ENCODE data around the gene MSH6.
"Not testable (repeated sequence)": the region's sequence is repeated elsewhere in the genome, so short reads cannot be mapped to it uniquely, and the experiment has no call there.

Gene MSH6

DNA sequence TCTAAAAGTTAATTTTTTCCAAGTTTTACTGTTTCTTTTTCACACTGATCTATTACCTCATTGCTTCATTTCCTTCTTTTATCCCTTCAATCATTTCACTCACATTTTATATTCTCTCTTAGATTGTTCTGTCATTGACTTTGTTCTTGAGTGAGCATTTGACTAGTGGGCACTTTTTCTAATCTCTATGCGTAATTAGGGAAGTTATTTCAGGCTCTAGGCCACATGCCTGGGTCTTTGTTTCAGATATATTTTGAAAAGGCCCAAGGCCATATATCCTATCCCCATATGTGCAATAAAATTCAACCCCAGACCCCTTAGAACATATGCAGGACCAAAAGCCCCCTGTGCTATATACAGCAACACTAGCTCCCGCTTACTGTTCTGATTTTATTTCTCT, 61.2 kb downstream of the MSH6 start:
- no peak for DNase-seq

DNA sequence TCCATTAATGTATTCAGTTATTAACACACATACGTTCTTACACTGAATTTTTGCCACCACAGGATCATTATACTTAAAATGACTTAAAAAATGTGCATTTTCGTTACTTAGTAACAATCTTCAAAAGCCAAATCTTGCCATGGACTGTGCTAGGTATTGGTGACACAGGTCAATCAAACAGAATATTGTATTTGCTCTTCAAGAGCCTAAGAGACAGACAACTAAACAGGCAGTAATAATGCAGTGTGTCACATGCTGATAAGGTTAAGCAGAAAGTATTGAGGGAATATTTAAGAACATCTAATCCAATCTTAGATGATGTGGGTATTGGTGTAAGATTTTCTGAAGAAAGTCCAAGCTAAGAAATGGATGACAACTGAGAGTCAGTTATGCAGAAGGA, 66.4 kb downstream of the MSH6 start:
- no peak for DNase-seq

DNA sequence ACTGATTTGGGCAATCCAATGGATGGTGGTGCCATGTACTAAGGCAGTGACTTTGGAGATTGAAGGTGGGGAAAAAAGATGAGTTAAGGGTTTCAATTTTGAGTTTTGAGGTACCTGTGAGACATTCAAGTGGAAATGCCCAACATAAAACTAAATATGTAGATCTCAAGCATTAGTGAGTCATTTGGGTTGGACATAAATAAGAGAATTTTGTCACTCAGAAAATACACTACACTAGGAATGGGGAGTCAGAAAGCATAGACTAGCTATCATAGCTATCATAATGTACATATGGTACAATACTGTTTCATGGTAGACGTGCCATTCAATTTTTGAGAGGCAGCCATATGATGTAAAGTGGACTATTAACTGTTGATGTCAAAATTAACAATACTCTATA, 67.3 kb downstream of the MSH6 start:
- DNase-seq = no peak

DNA sequence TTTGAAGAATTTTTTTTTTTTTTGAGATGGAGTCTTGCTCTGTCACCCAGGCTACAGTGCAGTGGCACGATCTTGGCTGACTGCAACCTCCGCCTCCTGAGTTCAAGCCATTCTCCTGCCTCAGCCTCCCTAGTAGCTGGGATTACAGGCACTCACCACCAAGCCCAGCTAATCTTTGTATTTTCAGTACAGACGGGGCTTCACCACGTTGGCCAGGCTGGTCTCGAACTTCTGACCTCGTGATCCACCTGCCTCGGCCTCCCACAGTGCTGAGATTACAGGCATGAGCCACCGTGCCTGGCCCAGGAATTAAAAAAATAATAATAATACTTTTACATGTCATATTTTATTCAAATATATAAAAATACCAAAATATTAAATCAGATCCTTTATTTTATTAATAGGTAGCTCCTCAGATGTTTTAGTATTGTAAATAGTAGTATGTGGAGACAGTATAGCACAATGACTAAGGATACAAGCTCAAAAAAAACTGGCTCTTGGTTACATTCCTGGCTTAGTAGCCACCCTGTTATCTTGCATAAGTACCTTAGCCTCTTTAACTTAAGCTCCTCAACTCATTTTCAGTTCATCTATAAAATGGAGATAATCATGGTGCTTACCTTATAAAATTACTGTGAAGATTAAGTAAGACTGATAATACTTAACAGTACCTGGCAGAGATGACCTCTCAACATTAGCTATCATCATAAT, 70.3 kb downstream of the MSH6 start:
- DNase-seq = not testable (repeated sequence)
